ENCODE data around the gene ZNF710. TPM values are rescaled to one million over a fixed set of nuclear protein-coding genes. Genes with fewer than 3 reads are reported as not detected.

ZNF710 gene
- total RNA-seq, 2 donors from 2014 or later, result 3.4 to 5.2 TPM

GRCh38 chr15:90042766-90043529, 41.8 kb downstream of the ZNF710 start:
- no peak for TF ChIP-seq CTCF (IDR thresholded peaks at IDR 0.05)
- no peak for DNase-seq (ENCODE audit: low spot score)

GRCh38 chr15:90043530-90044010, 42.4 kb downstream of the ZNF710 start:
- TF ChIP-seq CTCF (IDR thresholded peaks at IDR 0.05), result no peak
- Histone ChIP-seq H3K36me3 (no peaks in the 10 kb centered on the region), H3K9me3 (no peaks in the 10 kb centered on the region), H3K4me1 (peaks cover 0 to 25% of the 10 kb centered on the region in 2 donors), H3K27ac (no peak overlapping the region), H3K4me3 (no peak overlapping the region), H3K27me3 (no peaks in the 10 kb centered on the region)
- DNase-seq (ENCODE audit: low spot score), result no peak

More at GRCh38 chr15:90042766-90043529, 41.8 kb downstream of the ZNF710 start:
- Histone ChIP-seq H3K4me1 (peaks cover 0 to 24% of the 10 kb centered on the region in 2 donors), H3K27ac (no peak overlapping the region), H3K27me3 (no peaks in the 10 kb centered on the region), H3K36me3 (no peaks in the 10 kb centered on the region), H3K9me3 (no peaks in the 10 kb centered on the region), H3K4me3 (no peak overlapping the region)

- Histone ChIP-seq H3K27me3 (no peaks in the 10 kb centered on the region), H3K27ac (no peak overlapping the region), H3K4me3 (no peak overlapping the region), H3K4me1 (peaks cover 0 to 25% of the 10 kb centered on the region in 2 donors), H3K9me3 (no peaks in the 10 kb centered on the region), H3K36me3 (no peaks in the 10 kb centered on the region)
- TF ChIP-seq CTCF (IDR thresholded peaks at IDR 0.05), result no peak
- DNase-seq (ENCODE audit: low spot score), result no peak
These were observed 43.1 kb downstream of the ZNF710 start for GRCh38 chr15:90044191-90044590.

- H3K27me3 ChIP-seq, result no peaks in the 10 kb centered on the region
- TF ChIP-seq CTCF (IDR thresholded peaks at IDR 0.05), result no peak
- H3K9me3 ChIP-seq, result no peaks in the 10 kb centered on the region
- peaks cover 0 to 24% of the 10 kb centered on the region in 2 donors for H3K4me1 ChIP-seq
- H3K27ac ChIP-seq, result no peak overlapping the region
- H3K36me3 ChIP-seq, result no peaks in the 10 kb centered on the region
- DNase-seq (ENCODE audit: low spot score), result no peak
- H3K4me3 ChIP-seq, result no peak overlapping the region
These were observed 43.8 kb downstream of the ZNF710 start for GRCh38 chr15:90044916-90045371.

GRCh38 chr15:90046289-90046688, 45.2 kb downstream of the ZNF710 start:
- no peaks in the 10 kb centered on the region for H3K27me3 ChIP-seq
- peaks cover 0 to 20% of the 10 kb centered on the region in 2 donors for H3K4me1 ChIP-seq
- H3K9me3 ChIP-seq, result no peaks in the 10 kb centered on the region
- H3K27ac ChIP-seq, result no peak overlapping the region
- DNase-seq (ENCODE audit: low spot score), result no peak
- H3K36me3 ChIP-seq, result no peaks in the 10 kb centered on the region
- no peak overlapping the region for H3K4me3 ChIP-seq
- no peak for TF ChIP-seq CTCF (IDR thresholded peaks at IDR 0.05)
